NT2/D1 (cell line): Measurements from ENCODE around the gene FANCG.

ENCODE experiments used
- YY1 ChIP-seq: IDR thresholded peaks from 2 replicates; pipeline ENCODE4 v1.6.1; 2011; ENCODE audit not compliant: insufficient read length, insufficient read depth
- ZNF274 ChIP-seq: IDR thresholded peaks from 2 replicates; pipeline ENCODE4 v1.6.1; 2011; ENCODE audit warnings: mild to moderate bottlenecking, low read depth, low read length

- TF ChIP-seq YY1 (no peak), ZNF274 (no peak)
Measured at GRCh38 chr9:35096035-35096849, 16.5 kb upstream of the FANCG start, which contains the start of gene PIGO.
